H9 (cell line): ENCODE data around the gene FAM149A. TPM values are rescaled to one million over a fixed set of nuclear protein-coding genes. Genes with fewer than 3 reads are reported as not detected.

ENCODE experiments used
- DNase-seq: peaks from one replicate; pipeline ENCODE4 v3.0.0-alpha.2; 2017
- H2AFZ ChIP-seq: one replicate; pipeline ENCODE4 v1.6.1; 2013; ENCODE audit warnings: mild to moderate bottlenecking, low read length, control low read depth, moderate library complexity
- H2AK5ac ChIP-seq: 2 replicates; pipeline ENCODE4 v1.6.1; 2013; ENCODE audit warnings: low read length, control low read depth, mixed read lengths; ENCODE audit not compliant: insufficient read length
- H2BK120ac ChIP-seq: one replicate; pipeline ENCODE4 v1.6.1; 2013; ENCODE audit warnings: low read depth, mild to moderate bottlenecking, low read length, control low read depth, inconsistent platforms; ENCODE audit not compliant: poor library complexity, severe bottlenecking
- H2BK12ac ChIP-seq: 2 replicates; pipeline ENCODE4 v1.6.1; 2013; ENCODE audit warnings: low read length, control low read depth, mixed read lengths, low read depth; ENCODE audit not compliant: insufficient read length
- H2BK15ac ChIP-seq: 2 replicates; pipeline ENCODE4 v1.6.1; 2013; ENCODE audit warnings: low read depth, low read length, control low read depth
- H2BK20ac ChIP-seq: one replicate; pipeline ENCODE4 v1.6.1; 2013; ENCODE audit warnings: low read depth, mild to moderate bottlenecking, low read length, control low read depth, inconsistent platforms; ENCODE audit not compliant: poor library complexity, severe bottlenecking
- H2BK5ac ChIP-seq: 2 replicates; pipeline ENCODE4 v1.6.1; 2013; ENCODE audit warnings: low read length, control low read depth, mixed read lengths; ENCODE audit not compliant: insufficient read length
- H3K14ac ChIP-seq: 2 replicates; pipeline ENCODE4 v1.6.1; 2013; ENCODE audit warnings: low read length, control low read depth; ENCODE audit not compliant: insufficient read depth
- H3K18ac ChIP-seq: 2 replicates; pipeline ENCODE4 v1.6.1; 2013; ENCODE audit warnings: low read depth, mild to moderate bottlenecking, mixed read lengths, low read length, control low read depth; ENCODE audit not compliant: insufficient read length
- H3K23ac ChIP-seq: 2 replicates; pipeline ENCODE4 v1.6.1; 2013; ENCODE audit warnings: low read length, control low read depth, mixed read lengths, low read depth; ENCODE audit not compliant: insufficient read length
- H3K23me2 ChIP-seq: 2 replicates; pipeline ENCODE4 v1.6.1; 2013; ENCODE audit warnings: low read depth, mild to moderate bottlenecking, mixed read lengths, low read length, control low read depth; ENCODE audit not compliant: insufficient read length, poor library complexity, severe bottlenecking
- H3K27ac ChIP-seq: 2 replicates; pipeline ENCODE4 v1.5.1; 2013; ENCODE audit warnings: low read length, control low read depth, mixed read lengths, low read depth; ENCODE audit not compliant: insufficient read length
- H3K27me3 ChIP-seq: 2 replicates; pipeline ENCODE4 v1.6.1; 2013; ENCODE audit warnings: low read length, control low read depth, inconsistent platforms; ENCODE audit not compliant: insufficient read depth
- H3K4ac ChIP-seq: 2 replicates; pipeline ENCODE4 v1.6.1; 2013; ENCODE audit warnings: low read depth, mild to moderate bottlenecking, control low read depth, inconsistent platforms, low read length, moderate library complexity
- H3K4me1 ChIP-seq: 2 replicates; pipeline ENCODE4 v1.6.1; 2013; ENCODE audit warnings: low read length, control low read depth, inconsistent platforms; ENCODE audit not compliant: insufficient read depth
- H3K4me2 ChIP-seq: 2 replicates; pipeline ENCODE4 v1.6.1; 2013; ENCODE audit warnings: low read length, control low read depth, mixed read lengths; ENCODE audit not compliant: insufficient read length, insufficient read depth
- H3K56ac ChIP-seq: 2 replicates; pipeline ENCODE4 v1.6.1; 2013; ENCODE audit warnings: low read depth, mild to moderate bottlenecking, mixed read lengths, low read length, control low read depth; ENCODE audit not compliant: insufficient read length
- H3K79me1 ChIP-seq: 2 replicates; pipeline ENCODE4 v1.6.1; 2013; ENCODE audit warnings: low read depth, mild to moderate bottlenecking, moderate library complexity, low read length, control low read depth, inconsistent platforms; ENCODE audit not compliant: insufficient read depth, poor library complexity, severe bottlenecking
- H3K79me2 ChIP-seq: 2 replicates; pipeline ENCODE4 v1.6.1; 2013; ENCODE audit warnings: low read length, control low read depth, inconsistent platforms; ENCODE audit not compliant: insufficient read depth
- H3K9ac ChIP-seq: 2 replicates; pipeline ENCODE4 v1.6.1; 2013; ENCODE audit warnings: low read length, control low read depth, mixed read lengths; ENCODE audit not compliant: insufficient read length; ENCODE audit errors: extremely low read depth
- H3K9me3 ChIP-seq: one replicate; pipeline ENCODE4 v1.6.1; 2013; ENCODE audit warnings: low read depth, low read length, inconsistent platforms; ENCODE audit not compliant: control insufficient read depth
- H3T11ph ChIP-seq: one replicate; pipeline ENCODE4 v1.6.1; 2013; ENCODE audit warnings: mild to moderate bottlenecking, low read length, control low read depth, inconsistent platforms
- H4K20me1 ChIP-seq: one replicate; pipeline ENCODE4 v1.6.1; 2013; ENCODE audit not compliant: control insufficient read depth, insufficient read length, insufficient read depth
- H4K5ac ChIP-seq: 2 replicates; pipeline ENCODE4 v1.6.1; 2013; ENCODE audit warnings: low read depth, mild to moderate bottlenecking, mixed read lengths, low read length, control low read depth; ENCODE audit not compliant: insufficient read length
- H4K8ac ChIP-seq: replicated peaks from 2 replicates; pipeline ENCODE4 v1.6.1; 2013; ENCODE audit warnings: low read length, control low read depth, mixed read lengths, low read depth; ENCODE audit not compliant: insufficient read length
- H4K91ac ChIP-seq: 2 replicates; pipeline ENCODE4 v1.6.1; 2013; ENCODE audit warnings: low read depth, mild to moderate bottlenecking, moderate library complexity, mixed read lengths, low read length, control low read depth; ENCODE audit not compliant: insufficient read length
- H3K27ac Mint-ChIP-seq, 3 experiments: 2 replicates in 2 of 3; 3 replicates in 1 of 3; pipeline ENCODE4 v1.8.0; 2020 to 2021; ENCODE audit warnings: mixed read lengths in 3 of 3, mild to moderate bottlenecking in 1 of 3, moderate library complexity in 1 of 3
- H3K27me3 Mint-ChIP-seq: 2 replicates; pipeline ENCODE4 v1.8.0; 2021; ENCODE audit warnings: low read depth, mild to moderate bottlenecking, moderate library complexity, mixed read lengths
- H3K36me3 Mint-ChIP-seq, 3 experiments: 2 replicates in 2 of 3; 3 replicates in 1 of 3; pipeline ENCODE4 v1.8.0; 2020 to 2021; ENCODE audit warnings: low read depth in 3 of 3, mixed read lengths in 3 of 3; ENCODE audit not compliant: insufficient read depth in 1 of 3
- H3K4me1 Mint-ChIP-seq, 2 experiments: 2 replicates each; pipeline ENCODE4 v1.8.0; 2020; ENCODE audit warnings: mixed read lengths in 2 of 2
- H3K4me3 Mint-ChIP-seq, 2 experiments: 2 replicates in 1 of 2; 3 replicates in 1 of 2; pipeline ENCODE4 v1.8.0; 2020 to 2021; ENCODE audit warnings: mild to moderate bottlenecking in 2 of 2, mixed read lengths in 2 of 2, moderate library complexity in 1 of 2
- H3K9me3 Mint-ChIP-seq, 2 experiments: 2 replicates in 1 of 2; 3 replicates in 1 of 2; pipeline ENCODE4 v1.8.0; 2020; ENCODE audit warnings: mild to moderate bottlenecking in 2 of 2, mixed read lengths in 2 of 2, moderate library complexity in 1 of 2
- WGBS: extraction: QIAGEN DNeasy Blood & Tissue Kit; methylation state at CpG from one replicate; pipeline ENCODE4 v1.1.7; 2013; ENCODE audit warnings: missing lambda C conversion rate, low lambda C conversion rate, mixed read lengths; ENCODE audit not compliant: insufficient read length; ENCODE audit errors: extremely low coverage; 5-methylcytosine and 5-hydroxymethylcytosine counted together
- total RNA-seq: library from RNA; stranded (reverse); gene quantifications from 2 replicates; pipeline ENCODE4 v1.2.1, GENCODE V29; 2021
- TF ChIP-seq, protein P1 (sequence below): fragments of 200-600 bp; sonication (generic); conservative IDR thresholded peaks from 3 replicates; pipeline ENCODE4 v1.8.0; 2021; ENCODE audit warnings: antibody characterized with exemption, mild to moderate bottlenecking

Gene FAM149A
- total RNA-seq, 1 experiment from 2014 or later: 5.9 TPM

DNA sequence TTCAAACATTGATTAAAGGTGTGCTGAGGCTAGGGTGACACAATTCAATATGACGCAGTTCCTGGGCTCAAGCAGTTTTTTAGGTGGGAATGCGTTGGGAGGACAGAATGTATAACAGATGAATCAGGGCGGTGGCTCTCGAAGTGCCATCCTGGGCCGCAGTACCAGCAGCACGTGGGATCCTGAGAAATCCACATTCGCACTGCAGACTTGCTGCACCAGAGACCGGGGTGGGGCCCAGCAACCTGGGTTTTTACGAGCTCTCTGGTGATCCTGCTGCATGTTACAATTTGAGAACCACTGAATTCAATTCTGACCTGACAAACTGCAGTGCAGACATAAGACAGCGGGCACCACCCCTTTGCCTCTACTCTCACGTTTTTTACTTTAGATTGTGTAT is 30.4 kb downstream of the FAM149A start:
- Histone ChIP-seq H3K4ac (no peak overlapping the region), H3K27me3 (no peaks in the 10 kb centered on the region), H3K14ac (no peak overlapping the region), H3K4me2 (no peak overlapping the region), H3K4me1 (peaks cover 4% of the 10 kb centered on the region; the same call in 1 of the 2 replicates), H4K91ac (no peak overlapping the region), H3K23ac (no peak overlapping the region), H3K9ac (no peak overlapping the region), H4K8ac (no peak overlapping the region), H2BK12ac (no peak overlapping the region), H3K27ac (no peak overlapping the region), H2BK20ac (no peak overlapping the region), H2AK5ac (no peak overlapping the region), H2BK5ac (no peak overlapping the region), H4K20me1 (no peaks in the 10 kb centered on the region), H3K79me1 (no peaks in the 10 kb centered on the region), H2BK120ac (no peak overlapping the region), H3T11ph (no peak overlapping the region), H3K18ac (no peak overlapping the region), H3K9me3 (no peaks in the 10 kb centered on the region), H4K5ac (no peak overlapping the region), H3K23me2 (no peaks in the 10 kb centered on the region), H2BK15ac (no peak overlapping the region), H3K56ac (no peak overlapping the region), H2AFZ (no peak overlapping the region), H3K79me2 (no peaks in the 10 kb centered on the region)
- peaks cover 29% of the 10 kb centered on the region in 2 experiments for H3K4me1 Mint-ChIP-seq
- H3K27me3 Mint-ChIP-seq: no peaks in the 10 kb centered on the region
- no CpG with 5 or more reads among the region's 11 CpGs for WGBS
- H3K4me3 Mint-ChIP-seq: no peak overlapping the region
- peak overlapping the region in 1 of 3 experiments; percentile 24; a peak in 1 of 7 replicates for H3K27ac Mint-ChIP-seq
- TF ChIP-seq, protein P1, sequence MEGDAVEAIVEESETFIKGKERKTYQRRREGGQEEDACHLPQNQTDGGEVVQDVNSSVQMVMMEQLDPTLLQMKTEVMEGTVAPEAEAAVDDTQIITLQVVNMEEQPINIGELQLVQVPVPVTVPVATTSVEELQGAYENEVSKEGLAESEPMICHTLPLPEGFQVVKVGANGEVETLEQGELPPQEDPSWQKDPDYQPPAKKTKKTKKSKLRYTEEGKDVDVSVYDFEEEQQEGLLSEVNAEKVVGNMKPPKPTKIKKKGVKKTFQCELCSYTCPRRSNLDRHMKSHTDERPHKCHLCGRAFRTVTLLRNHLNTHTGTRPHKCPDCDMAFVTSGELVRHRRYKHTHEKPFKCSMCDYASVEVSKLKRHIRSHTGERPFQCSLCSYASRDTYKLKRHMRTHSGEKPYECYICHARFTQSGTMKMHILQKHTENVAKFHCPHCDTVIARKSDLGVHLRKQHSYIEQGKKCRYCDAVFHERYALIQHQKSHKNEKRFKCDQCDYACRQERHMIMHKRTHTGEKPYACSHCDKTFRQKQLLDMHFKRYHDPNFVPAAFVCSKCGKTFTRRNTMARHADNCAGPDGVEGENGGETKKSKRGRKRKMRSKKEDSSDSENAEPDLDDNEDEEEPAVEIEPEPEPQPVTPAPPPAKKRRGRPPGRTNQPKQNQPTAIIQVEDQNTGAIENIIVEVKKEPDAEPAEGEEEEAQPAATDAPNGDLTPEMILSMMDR: no peak
- H3K9me3 Mint-ChIP-seq: no peaks in the 10 kb centered on the region
- no peak for DNase-seq
- no peaks in the 10 kb centered on the region for H3K36me3 Mint-ChIP-seq
